Activated T-cell treated with anti-CD3 and anti-CD28 coated beads, Interleukin-2, amount 50 U/mL, for 48 hours (primary cell): ENCODE data around the gene PDE6A.

Experiments used
- DNase-seq, 2 experiments: peaks; one replicate each; pipeline ENCODE4 v3.0.0-alpha.2; 2020

Gene PDE6A

GRCh38 chr5:149833116-149833827 is 111.3 kb downstream of the PDE6A start:
- no peak for DNase-seq

DNA sequence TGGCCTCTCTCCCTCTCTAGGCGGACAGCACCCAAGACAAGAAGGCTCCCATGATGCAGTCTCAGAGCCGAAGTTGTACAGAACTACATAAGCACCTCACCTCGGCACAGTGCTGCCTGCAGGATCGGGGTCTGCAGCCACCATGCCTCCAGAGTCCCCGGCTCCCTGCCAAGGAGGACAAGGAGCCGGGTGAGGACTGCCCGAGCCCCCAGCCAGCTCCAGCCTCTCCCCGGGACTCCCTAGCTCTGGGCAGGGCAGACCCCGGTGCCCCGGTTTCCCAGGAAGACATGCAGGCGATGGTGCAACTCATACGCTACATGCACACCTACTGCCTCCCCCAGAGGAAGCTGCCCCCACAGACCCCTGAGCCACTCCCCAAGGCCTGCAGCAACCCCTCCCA is 112.0 kb downstream of the PDE6A start:
- DNase-seq, result no peak

- DNase-seq, result peak; percentile 55 to 66
Observed at GRCh38 chr5:149831492-149831891, 113.1 kb downstream of the PDE6A start.

DNA sequence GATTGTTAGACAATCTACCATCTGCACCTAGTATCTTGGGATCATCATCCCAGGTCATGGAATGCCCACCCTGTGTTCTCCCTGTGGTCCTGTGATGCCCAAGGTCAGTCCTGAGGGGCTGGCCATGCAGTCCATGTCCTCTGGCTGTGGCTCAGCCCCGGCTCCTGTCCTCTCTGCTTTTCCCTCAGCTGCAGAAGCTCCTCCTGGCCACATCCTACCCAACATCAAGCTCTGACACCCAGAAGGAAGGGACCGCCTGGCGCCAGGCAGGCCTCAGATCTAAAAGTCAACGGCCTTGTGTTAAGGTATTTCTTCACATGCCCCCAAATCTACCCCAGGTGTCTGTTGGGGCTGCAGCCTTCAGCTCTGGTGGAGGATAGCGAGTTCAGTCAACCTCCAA is 114.0 kb downstream of the PDE6A start:
- no peak for DNase-seq

GRCh38 chr5:149829954-149830353 is 114.6 kb downstream of the PDE6A start:
- DNase-seq, result no peak

- DNase-seq, result peak; percentile 86 to 88
Observed at GRCh38 chr5:149828161-149829011, 116.2 kb downstream of the PDE6A start.

GRCh38 chr5:149827546-149827945 is 117.0 kb downstream of the PDE6A start:
- no peak for DNase-seq

GRCh38 chr5:149827086-149827485 is 117.5 kb downstream of the PDE6A start:
- no peak for DNase-seq

- no peak for DNase-seq
Observed at GRCh38 chr5:149826574-149826973, 118.0 kb downstream of the PDE6A start.

GRCh38 chr5:149824846-149825245 is 119.7 kb downstream of the PDE6A start:
- DNase-seq, result no peak

- DNase-seq, result no peak
Observed at GRCh38 chr5:149824120-149824519, 120.5 kb downstream of the PDE6A start.

DNA sequence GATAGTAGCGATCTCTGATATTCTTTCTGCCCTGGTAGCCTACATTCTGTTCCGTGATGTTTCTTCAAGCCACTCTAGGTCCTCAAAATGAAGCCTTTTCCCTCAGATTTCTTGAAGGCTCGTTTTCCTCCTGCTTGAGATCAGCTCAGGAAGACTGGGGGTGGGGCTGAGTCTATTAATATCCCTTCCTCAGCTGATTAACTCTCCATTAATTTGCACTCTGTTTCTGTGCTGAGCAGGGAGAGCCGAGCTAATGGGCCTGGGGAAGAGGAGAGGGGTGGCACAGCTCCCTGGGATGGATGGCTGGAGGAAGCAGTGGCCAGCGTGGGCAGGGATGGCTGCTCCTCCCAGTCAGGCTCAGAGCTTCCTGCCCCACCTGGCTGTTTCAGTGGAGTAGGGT is 121.2 kb downstream of the PDE6A start:
- DNase-seq, result no peak

DNA sequence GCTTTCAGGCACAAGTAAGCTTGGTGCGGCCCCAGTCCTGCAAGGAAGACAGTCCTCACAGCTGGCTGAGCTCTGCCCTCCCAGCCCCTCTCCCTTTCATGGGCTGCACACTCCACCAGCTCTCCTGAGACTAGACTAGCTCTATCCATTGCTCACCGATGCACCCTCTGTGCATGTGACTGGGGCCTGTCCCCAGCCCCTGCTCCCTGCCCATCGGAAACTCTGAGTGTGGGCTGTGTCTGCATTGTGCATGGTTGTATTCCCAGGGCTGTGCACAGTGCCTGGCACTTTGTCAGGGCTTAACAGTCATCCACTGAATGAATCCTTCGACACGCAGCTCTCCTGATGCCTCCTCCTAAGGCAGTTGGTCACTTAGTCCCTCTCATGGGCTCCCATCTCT is 122.3 kb downstream of the PDE6A start:
- no peak for DNase-seq

DNA sequence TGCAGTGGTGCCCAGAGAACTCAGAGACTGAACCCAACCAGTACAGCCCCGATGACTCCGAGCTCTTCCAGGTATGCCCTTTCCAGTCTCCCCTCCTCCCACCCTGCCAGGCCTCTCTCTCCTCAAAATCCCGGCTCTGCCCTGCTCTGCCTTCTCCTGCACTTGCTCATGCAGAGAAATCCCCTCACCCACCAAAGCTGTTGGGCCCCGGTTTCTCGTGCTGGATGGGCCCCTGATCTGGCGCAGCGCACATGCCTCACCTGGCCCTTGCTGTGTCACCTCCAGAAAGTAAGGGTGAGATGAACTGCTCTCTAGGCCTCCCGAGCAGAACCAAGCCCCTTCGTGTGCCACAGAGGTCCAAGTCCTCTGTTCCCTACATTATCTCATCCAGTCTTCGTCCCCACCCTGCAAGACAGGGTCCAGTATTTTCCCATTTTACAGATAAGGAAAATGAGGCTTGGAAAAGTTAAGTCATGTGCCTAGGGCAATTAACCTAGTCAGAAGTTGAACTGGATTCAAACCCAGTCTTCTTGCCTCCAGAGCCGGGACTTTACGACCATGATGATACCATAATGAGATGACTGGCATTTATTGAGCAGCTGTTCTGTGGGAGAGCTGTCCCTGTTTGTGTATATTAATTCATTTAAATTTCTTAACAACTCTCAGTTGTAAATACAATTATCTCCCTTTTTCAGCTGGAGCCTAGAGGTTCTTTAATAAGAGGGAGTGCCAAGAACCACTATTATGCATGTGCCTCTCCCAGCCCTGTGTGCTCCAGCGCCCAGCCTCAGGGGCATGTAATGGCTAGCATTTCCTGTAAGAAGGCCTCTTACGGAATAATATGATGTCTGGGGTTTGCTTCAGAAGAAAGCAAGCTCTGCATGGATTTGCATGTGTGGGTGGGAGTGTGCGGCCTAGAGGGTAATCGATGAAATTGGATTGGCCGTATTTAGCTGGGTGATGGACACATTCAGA is 123.8 kb downstream of the PDE6A start:
- no peak for DNase-seq

DNA sequence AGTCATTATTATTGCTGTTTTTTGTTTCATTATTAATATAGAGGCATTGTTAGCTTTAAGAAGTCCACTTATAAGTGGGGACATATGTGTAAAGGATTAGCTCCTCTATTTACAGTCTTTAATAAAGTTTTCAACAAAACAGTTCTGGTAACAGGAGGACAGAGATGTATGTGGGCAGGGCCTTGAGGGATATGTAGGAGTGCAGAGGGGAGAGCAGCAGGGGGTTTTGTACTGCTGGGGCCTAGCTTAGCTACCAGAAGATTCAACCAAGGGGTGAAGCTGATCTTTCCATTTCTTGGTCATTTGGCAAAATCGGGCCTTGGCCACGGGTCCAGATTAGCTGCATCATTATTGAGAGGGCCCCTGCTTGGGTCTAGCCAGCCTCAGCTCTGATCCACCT is 124.6 kb downstream of the PDE6A start:
- no peak for DNase-seq

DNA sequence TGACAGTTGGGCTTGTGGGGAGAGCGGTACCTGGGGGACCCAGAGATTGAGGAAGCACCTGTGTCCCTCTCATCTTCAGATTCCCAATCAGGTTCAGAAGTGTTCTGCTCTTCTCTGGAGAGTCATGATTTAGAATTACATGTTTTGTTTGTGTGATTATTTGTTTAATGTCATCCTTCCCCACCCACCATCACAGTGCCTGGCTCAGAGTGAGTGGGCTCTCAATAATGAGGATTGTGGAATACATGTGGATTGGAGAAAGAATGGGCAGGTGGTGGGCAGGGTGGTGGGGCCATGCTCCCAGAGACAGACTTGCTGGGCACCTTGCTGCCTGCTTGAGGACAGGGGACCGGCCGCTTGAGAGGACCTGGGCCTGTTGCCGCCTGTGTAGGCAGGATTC is 126.5 kb downstream of the PDE6A start:
- DNase-seq, result no peak

- DNase-seq, result no peak
Observed at GRCh38 chr5:149817539-149818060, 127.0 kb downstream of the PDE6A start.

DNA sequence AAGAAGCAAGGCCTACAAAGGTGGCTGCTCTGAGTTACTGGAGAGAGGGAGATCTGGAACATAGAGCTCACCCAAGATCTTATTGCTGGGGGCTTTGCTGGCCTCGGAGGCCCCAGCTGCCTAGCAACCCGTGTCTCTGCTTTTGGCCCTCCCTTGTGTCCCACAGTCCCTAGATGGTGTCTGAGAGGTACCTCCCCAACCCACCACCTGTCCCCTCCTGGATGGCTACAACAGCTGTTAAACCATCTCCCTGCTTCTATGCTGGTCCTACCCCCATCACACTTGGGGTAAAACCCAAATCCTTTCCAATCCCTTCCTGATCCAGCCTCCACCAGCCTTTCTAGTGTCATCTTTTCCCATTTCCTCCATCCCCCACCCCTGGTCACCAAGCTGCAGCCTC is 127.9 kb downstream of the PDE6A start:
- no peak for DNase-seq

DNA sequence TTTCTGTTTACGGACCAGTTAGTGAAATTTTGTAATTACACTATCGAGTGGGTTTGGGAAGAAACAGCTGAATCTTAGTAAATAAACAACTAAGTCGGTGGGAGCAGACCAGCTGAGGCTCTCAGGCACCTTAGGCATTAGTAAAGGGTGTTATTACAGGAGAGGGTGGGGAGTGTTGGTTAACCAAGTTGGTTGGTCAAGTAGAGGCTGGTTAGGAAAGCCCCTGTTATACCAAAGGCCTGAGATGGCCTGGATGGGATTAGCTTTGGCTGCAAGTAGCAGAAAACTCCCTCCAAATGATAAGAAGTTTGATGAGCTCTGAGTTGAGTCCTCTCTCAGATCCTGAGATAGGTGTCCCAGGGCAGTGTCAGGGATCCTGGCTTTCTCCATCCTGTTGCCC is 133.1 kb downstream of the PDE6A start:
- DNase-seq, result no peak

GRCh38 chr5:149810856-149811255 is 133.7 kb downstream of the PDE6A start:
- DNase-seq, result no peak

DNA sequence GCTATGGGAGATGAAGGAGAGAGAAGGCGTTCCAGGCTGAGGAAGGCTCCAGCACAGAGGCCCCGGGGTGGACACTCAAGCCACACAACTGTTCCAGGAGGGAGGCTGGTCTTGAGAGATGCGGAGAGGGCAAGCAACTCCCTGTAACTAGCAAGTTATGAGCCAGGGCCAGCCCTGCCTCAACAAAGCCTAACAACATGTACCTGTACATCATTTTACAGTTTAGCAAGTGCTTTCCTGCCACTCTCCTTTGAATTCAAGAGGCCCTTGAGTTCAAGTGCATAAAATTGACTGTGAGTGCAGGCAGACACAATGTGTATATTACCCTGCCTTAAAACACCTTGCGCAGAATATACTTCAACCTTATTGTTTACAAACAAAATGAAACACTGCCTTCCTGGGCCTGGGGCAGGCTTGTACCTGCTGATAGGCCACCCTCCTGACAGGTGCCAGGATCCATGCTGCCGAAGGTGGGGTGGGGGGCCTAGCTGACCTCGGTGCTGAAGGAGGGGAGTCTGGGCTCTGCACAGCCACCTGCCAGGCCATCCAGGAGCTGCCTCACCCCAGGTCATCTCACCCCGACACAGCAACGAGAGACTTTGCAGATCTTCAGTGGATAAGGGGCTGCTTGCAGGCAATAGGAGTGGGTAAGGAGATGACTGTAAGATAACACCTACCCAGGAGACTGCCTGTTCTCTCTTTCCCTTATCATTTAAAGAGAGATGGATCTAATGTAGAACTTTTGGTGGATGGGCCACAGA is 134.5 kb downstream of the PDE6A start:
- no peak for DNase-seq
